Kidney (tissue), 14 donors: Measurements from ENCODE around the gene FANCI. TPM values are rescaled to one million over a fixed set of nuclear protein-coding genes. Genes with fewer than 3 reads are reported as not detected.

Source experiments
- DNase-seq, 5 donors: peaks; one replicate each; pipeline ENCODE4 v3.0.0-alpha.2; 2013 to 2020
- FAIRE-seq: peaks from 2 replicates; lab custom pipeline; 2012; peaks lifted over from hg19 to GRCh38; lab: Jason Lieb, UNC
- H3K27ac ChIP-seq, 2 donors: one replicate each; pipeline ENCODE4 v1.7.0; 2013; ENCODE audit warnings: low read depth in 2 of 2, low read length in 2 of 2, inconsistent platforms in 1 of 2
- H3K27me3 ChIP-seq: one replicate; pipeline ENCODE4 v1.7.1; 2013; ENCODE audit warnings: low read length, inconsistent platforms; ENCODE audit not compliant: control insufficient read depth, insufficient read depth
- H3K36me3 ChIP-seq, 3 donors: one replicate each; pipeline versions ENCODE4 v1.7.0 to v1.7.1; 2013; ENCODE audit warnings: low read length in 3 of 3, control low read depth in 1 of 3, inconsistent platforms in 1 of 3; ENCODE audit not compliant: insufficient read depth in 3 of 3, control insufficient read depth in 2 of 3
- H3K4me1 ChIP-seq, 3 donors: one replicate each; pipeline versions ENCODE4 v1.7.0 to v1.7.1; 2013; ENCODE audit warnings: low read length in 3 of 3, inconsistent platforms in 1 of 3, low read depth in 1 of 3; ENCODE audit not compliant: control insufficient read depth in 2 of 3, insufficient read depth in 2 of 3
- H3K4me3 ChIP-seq, 3 donors: one replicate each; pipeline versions ENCODE4 v1.7.0 to v1.8.1; 2013; ENCODE audit warnings: low read length in 3 of 3, control low read depth in 1 of 3, inconsistent platforms in 1 of 3
- H3K9ac ChIP-seq, 3 donors: one replicate each; pipeline versions ENCODE4 v1.7.0 to v1.7.1; 2013; ENCODE audit warnings: low read length in 3 of 3, control low read depth in 1 of 3, inconsistent platforms in 1 of 3
- H3K9me3 ChIP-seq, 3 donors: one replicate each; pipeline versions ENCODE4 v1.7.0 to v1.7.1; 2013; ENCODE audit warnings: low read length in 3 of 3, control low read depth in 1 of 3, inconsistent platforms in 1 of 3; ENCODE audit not compliant: control insufficient read depth in 2 of 3, insufficient read depth in 1 of 3
- CTCF ChIP-seq: IDR thresholded peaks from 3 replicates; pipeline ENCODE4 v1.5.1; 2012; ENCODE audit warnings: mild to moderate bottlenecking, moderate library complexity, borderline replicate concordance; ENCODE audit not compliant: insufficient read depth; ENCODE audit errors: extremely low read depth
- intact Hi-C: fragments of 100-400 bp; cut with DNase I; formaldehyde crosslinking; loops from one replicate; pipeline ENCODE4 v1.11.1; 2022
- polyA plus RNA-seq: library from polyadenylated mRNA; stranded (reverse); fragments of 350-450 nt; fragmentation: Illumina TruSeq; extraction: RNeasy Lipid Tissue Mini Kit (QIAGEN cat#74804); gene quantifications from one replicate; pipeline ENCODE4 v1.2.3, GENCODE V29; 2014; ENCODE audit warnings: low read depth, low replicate concordance; ENCODE audit not compliant: insufficient read depth
- total RNA-seq: library from RNA; stranded (reverse); fragmentation: NEBNext Ultra II Directional; extraction: Animal tissue kit (Norgen Biotek cat#: 25700); gene quantifications from one replicate; pipeline ENCODE4 v1.2.1, GENCODE V29; 2021
- donor health status: control.
- donor health status: control.
- donor health status: control.
- donor health status: control.
- donor health status: control.
- donor health status: DM: yes; HTN: yes; CAD: no.
- donor health status: Normal renal cell carcinoma (clear cell type).

FANCI gene
- total and polyA plus RNA-seq, 2 donors from 2014 or later: 2.4 to 6.6 TPM

- no peak overlapping the region for H3K9ac ChIP-seq
- intact Hi-C loops: no loop called here
- H3K27ac ChIP-seq: no peak overlapping the region
- H3K4me3 ChIP-seq: no peak overlapping the region
- FAIRE-seq: no peak
- H3K36me3 ChIP-seq: peaks cover 5 to 82% (median 57%) of the 10 kb centered on the region in 3 donors
- H3K4me1 ChIP-seq: peaks cover 0 to 27% (median 16%) of the 10 kb centered on the region in 3 donors
- no peak for TF ChIP-seq CTCF
- DNase-seq: no peak
- H3K9me3 ChIP-seq: no peaks in the 10 kb centered on the region
- no peaks in the 10 kb centered on the region for H3K27me3 ChIP-seq
These were observed 85.7 kb downstream of the FANCI start for GRCh38 chr15:89329329-89330084.

GRCh38 chr15:89330119-89330518 is 86.3 kb downstream of the FANCI start:
- FAIRE-seq: no peak
- Histone ChIP-seq H3K4me1 (peaks cover 0 to 27% (median 16%) of the 10 kb centered on the region in 3 donors), H3K4me3 (no peak overlapping the region), H3K27ac (no peak overlapping the region), H3K9ac (no peak overlapping the region), H3K27me3 (no peaks in the 10 kb centered on the region), H3K36me3 (peaks cover 5 to 76% (median 54%) of the 10 kb centered on the region in 3 donors), H3K9me3 (no peaks in the 10 kb centered on the region)
- no peak for DNase-seq
- intact Hi-C loops: no loop called here
- TF ChIP-seq CTCF: no peak

GRCh38 chr15:89330881-89331595 is 87.3 kb downstream of the FANCI start:
- Histone ChIP-seq H3K36me3 (peaks cover 5 to 67% (median 47%) of the 10 kb centered on the region in 3 donors), H3K4me3 (no peak overlapping the region), H3K27me3 (no peaks in the 10 kb centered on the region), H3K9me3 (no peaks in the 10 kb centered on the region), H3K4me1 (peaks cover 0 to 33% (median 15%) of the 10 kb centered on the region in 3 donors), H3K27ac (no peak overlapping the region), H3K9ac (no peak overlapping the region)
- DNase-seq (no peak), FAIRE-seq (no peak)
- intact Hi-C loops: no loop called here
- TF ChIP-seq CTCF: no peak
